ENCODE results near the gene LRRC72.

LRRC72 gene

DNA sequence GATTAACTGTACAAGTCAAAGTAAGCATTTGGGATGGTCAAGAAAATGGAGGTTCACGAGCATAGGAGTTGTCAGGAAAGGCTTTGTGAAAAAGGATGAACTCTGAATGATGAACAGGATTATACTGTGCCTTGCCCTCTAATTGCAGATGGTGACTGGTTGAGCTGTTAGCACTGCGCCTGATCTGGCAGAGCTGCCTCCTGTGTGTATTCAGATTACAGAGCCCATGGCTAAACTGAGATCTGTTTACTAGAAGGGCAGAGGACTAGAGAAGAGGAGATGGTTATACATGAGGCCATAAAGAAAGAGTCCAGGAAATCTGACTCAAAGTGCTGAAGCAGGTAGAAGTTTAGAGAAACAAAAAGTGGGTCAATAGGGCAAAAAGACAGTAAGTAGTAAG is 29.7 kb downstream of the LRRC72 start:
- TF ChIP-seq, protein P1, sequence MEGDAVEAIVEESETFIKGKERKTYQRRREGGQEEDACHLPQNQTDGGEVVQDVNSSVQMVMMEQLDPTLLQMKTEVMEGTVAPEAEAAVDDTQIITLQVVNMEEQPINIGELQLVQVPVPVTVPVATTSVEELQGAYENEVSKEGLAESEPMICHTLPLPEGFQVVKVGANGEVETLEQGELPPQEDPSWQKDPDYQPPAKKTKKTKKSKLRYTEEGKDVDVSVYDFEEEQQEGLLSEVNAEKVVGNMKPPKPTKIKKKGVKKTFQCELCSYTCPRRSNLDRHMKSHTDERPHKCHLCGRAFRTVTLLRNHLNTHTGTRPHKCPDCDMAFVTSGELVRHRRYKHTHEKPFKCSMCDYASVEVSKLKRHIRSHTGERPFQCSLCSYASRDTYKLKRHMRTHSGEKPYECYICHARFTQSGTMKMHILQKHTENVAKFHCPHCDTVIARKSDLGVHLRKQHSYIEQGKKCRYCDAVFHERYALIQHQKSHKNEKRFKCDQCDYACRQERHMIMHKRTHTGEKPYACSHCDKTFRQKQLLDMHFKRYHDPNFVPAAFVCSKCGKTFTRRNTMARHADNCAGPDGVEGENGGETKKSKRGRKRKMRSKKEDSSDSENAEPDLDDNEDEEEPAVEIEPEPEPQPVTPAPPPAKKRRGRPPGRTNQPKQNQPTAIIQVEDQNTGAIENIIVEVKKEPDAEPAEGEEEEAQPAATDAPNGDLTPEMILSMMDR (IDR thresholded peaks at IDR 0.05; ENCODE audit: extremely low read depth, insufficient read depth, missing control alignments), result no peak
- no peak for DNase-seq (ENCODE audit: low spot score)
- in situ Hi-C loops (cut with MboI; ENCODE audit: low pct_unique_long_range_greater_than_20kb, low sequenced_read_pairs, unreplicated experiment), result loop anchor here (25.0 kb wide), 1 partner anchor 469 kb away; no protein-coding TSS in a partner anchor

DNA sequence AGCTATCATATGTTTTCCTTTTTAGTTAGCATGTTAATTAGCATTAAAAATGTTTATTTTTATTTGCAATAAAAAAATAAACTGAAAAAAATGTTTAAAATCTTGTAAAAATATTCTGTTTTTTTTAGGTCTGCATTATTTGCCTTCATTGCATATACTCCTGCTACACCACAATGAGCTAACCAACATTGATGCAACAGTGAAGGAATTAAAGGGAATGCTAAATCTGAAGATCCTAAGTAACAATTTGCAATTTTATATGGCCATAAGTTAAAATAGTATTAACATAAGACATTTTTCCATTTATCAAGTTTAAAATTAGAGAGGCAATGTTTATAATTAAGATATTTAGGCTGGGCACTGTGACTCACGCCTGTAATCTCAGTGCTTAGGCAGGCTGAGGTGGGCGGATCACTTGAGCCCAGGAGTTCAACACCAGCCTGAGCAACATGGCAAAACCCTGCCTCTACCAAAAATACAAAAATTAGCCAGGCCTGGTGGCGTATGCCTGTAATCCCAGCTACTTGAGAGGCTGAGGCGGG is 32.2 kb downstream of the LRRC72 start:
- DNase-seq (ENCODE audit: low spot score), result no peak
- in situ Hi-C loops (cut with MboI; ENCODE audit: low pct_unique_long_range_greater_than_20kb, low sequenced_read_pairs, unreplicated experiment), result loop anchor here (25.0 kb wide), 1 partner anchor 472 kb away; no protein-coding TSS in a partner anchor
- TF ChIP-seq, protein P1 (IDR thresholded peaks at IDR 0.05; ENCODE audit: extremely low read depth, insufficient read depth, missing control alignments), result no peak

DNA sequence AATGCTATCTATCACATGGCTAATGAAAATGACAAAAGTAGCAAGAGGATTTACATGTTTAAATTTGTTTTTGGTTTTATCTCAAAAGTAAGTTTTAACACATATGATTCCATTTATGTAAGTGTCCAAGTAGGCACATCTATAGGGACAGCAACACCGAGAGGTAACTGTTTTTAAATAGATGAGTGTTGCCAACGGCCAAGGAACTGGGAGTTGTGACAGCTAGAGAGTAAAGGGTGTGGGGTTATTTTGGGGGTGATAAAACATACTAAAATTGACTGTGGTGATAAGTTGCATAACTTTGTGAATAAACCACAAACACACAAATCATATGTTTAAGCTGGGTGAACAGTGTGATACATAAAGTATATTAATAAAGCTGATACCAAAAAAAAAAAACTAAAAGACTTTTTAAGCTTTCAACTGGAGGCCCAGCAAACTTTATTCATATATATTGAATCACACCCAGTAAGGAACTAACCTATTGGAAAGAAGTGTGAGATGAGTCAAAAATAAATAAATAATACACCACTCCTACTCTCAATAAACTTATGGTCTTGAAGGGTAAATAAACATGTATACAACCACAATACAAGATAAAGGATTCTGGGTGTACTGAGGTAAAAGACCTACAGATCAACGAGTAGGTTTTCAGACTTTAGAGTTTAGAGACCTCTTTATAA is 33.0 kb downstream of the LRRC72 start:
- in situ Hi-C loops (cut with MboI; ENCODE audit: low pct_unique_long_range_greater_than_20kb, low sequenced_read_pairs, unreplicated experiment), result loop anchor here (25.0 kb wide), 1 partner anchor 472 kb away; no protein-coding TSS in a partner anchor
- DNase-seq (ENCODE audit: low spot score), result no peak

DNA sequence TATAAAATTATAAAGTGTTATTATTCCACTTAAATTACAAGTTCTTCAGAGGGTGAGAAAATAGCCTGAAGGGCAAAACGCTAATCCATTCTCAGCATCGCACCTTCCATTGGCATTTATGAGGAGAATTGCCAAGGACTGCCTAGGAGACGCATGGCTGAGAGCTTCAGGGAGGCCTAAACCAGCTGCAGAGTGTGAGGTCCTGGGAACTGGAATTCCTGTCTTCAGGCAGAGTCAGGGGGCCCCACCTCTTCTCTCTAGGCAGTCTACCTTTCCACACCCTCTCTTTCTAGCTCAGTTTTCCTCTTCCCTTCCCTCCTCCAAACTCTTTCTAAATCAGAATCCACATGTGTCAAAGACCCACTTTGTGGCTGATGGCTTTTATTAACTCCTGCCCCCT is 35.3 kb downstream of the LRRC72 start:
- in situ Hi-C loops (cut with MboI; ENCODE audit: low pct_unique_long_range_greater_than_20kb, low sequenced_read_pairs, unreplicated experiment), result loop anchor here (25.0 kb wide), 1 partner anchor 475 kb away; no protein-coding TSS in a partner anchor
- TF ChIP-seq, protein P1 (IDR thresholded peaks at IDR 0.05; ENCODE audit: extremely low read depth, insufficient read depth, missing control alignments), result no peak
- DNase-seq (ENCODE audit: low spot score), result no peak

More for the DNA sequence above, 33.0 kb downstream of the LRRC72 start:
- TF ChIP-seq, protein P1 (IDR thresholded peaks at IDR 0.05; ENCODE audit: extremely low read depth, insufficient read depth, missing control alignments), result no peak

DNA sequence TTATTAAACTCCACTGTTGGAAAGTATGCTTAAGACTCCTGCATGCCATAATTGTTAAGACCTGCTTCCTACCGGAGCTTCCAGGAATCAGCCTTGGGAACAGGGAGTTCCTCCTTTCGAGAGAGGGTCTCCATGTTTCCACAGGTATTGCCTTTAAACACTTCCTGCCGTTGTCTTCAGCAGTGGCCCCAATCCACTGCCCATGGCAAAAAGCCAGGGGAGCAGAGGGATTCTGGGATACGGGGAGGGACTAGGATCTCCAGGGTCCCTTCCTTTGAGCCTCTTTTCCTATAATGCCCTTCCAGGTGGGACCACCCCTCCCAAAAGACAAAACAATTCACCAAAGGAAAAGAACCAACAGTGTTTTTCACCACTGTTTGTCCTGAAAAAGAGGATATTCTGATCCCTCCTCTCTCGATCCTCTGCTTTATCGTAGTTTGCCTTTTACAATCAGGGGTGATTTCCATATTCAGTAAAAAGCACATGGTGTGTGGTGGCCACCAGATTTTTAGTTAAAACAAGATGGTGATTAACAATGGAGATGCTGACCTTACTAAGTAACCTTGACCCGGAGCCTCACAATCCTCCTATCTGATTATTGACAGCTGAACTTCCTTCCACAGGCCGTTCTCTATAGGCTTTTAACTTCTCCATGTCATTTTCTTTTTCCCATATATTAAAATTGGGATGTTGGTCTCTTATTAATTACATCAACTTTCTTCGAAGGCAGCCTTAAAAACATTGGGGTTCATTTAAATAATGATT is 36.0 kb downstream of the LRRC72 start:
- in situ Hi-C loops (cut with MboI; ENCODE audit: low pct_unique_long_range_greater_than_20kb, low sequenced_read_pairs, unreplicated experiment), result loop anchor here (25.0 kb wide), 1 partner anchor 475 kb away; no protein-coding TSS in a partner anchor
- TF ChIP-seq, protein P1 (IDR thresholded peaks at IDR 0.05; ENCODE audit: extremely low read depth, insufficient read depth, missing control alignments), result no peak

DNA sequence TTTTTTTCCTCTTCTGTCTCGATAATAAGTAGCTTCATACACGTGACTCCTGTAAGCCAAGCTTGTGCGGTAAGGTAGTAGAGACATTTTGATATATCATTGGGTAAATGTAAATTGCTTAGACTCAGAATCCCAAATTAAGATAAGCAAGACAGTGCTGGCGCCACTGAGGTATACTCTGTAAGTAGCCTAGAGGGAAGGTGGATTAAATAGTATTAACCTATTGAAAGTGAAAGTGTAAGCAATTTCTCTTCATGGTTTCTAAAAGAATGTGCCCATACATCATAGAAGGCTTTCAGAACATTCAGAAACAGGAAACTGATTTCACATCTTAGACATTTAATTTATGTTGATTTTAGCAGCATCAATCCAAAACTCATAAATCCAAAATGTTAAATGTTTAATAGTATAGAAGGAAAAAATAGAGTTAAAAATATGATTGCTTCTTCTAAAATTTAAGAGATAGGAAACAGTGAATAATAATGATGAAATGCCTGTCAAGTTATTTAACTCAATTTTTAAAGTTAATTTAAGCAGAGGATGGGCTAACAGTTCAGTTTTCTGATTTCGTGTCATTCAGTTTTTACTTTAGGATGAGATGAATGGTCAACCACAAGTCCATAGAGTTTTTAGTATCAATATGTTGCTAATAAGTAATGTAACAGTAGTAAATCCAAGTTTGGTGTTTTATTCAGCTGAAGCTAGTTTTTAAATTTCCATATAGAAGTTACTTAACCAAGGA is 36.8 kb downstream of the LRRC72 start:
- no peak for DNase-seq (ENCODE audit: low spot score)
- TF ChIP-seq, protein P1 (IDR thresholded peaks at IDR 0.05; ENCODE audit: extremely low read depth, insufficient read depth, missing control alignments), result no peak
- in situ Hi-C loops (cut with MboI; ENCODE audit: low pct_unique_long_range_greater_than_20kb, low sequenced_read_pairs, unreplicated experiment), result loop anchor here (25.0 kb wide), 1 partner anchor 476 kb away; no protein-coding TSS in a partner anchor

More for the DNA sequence above, 36.0 kb downstream of the LRRC72 start:
- no peak for DNase-seq (ENCODE audit: low spot score)
